Activated CD4-positive, alpha-beta T cell treated with anti-CD3 and anti-CD28 coated beads, Interleukin-2, amount 50 U/mL, for 48 hours (primary cell): ENCODE measurements around the gene CLTCL1.

Experiments
- DNase-seq, 2 experiments: peaks; one replicate each; pipeline ENCODE4 v3.0.0-alpha.2; 2020

CLTCL1 gene

DNA sequence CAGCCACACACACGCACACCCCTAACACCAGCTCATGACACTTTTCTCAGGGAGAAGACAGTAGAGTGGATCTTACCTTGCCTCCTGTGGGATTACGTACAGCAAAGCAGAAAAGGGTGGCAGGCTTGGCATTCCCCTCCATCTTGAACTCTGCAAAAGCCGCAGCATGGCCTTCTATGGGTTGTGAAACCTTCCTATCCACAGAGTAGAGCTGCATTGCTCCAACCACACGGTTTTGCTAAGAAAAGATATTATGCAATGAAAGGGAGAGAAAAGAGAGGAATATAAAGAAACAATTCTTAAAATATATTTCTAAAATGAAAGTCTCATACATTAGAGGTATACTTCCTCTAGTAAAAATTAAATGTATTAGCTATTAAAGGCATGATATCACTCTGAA, 48.8 kb downstream of the CLTCL1 start:
- no peak for DNase-seq

GRCh38 chr22:19241593-19241906, 50.0 kb downstream of the CLTCL1 start:
- DNase-seq = no peak

GRCh38 chr22:19240813-19241592, 50.5 kb downstream of the CLTCL1 start:
- no peak for DNase-seq

GRCh38 chr22:19239464-19239863, 52.1 kb downstream of the CLTCL1 start:
- no peak for DNase-seq

DNA sequence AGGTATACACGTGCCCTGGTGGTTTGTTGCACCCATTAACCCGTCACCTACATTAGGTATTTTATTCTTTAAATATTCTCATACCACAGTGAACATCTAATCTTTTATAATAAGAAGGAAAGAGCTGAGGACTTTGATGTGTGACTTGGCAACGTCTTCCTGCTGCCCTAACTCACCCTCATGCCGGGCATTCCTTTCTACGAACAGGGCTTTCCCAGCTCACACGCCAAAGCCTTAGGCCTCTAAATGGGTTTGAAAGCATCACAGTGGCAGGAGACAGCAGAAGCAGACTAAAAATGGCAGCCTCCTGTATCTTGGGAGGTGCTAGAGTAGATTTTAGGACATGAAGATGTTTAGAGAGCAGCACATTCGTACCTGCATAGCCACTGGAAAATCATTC, 52.6 kb downstream of the CLTCL1 start:
- DNase-seq = no peak

GRCh38 chr22:19235874-19236273, 55.6 kb downstream of the CLTCL1 start:
- no peak for DNase-seq

GRCh38 chr22:19234126-19234896, 57.2 kb downstream of the CLTCL1 start:
- no peak for DNase-seq

DNA sequence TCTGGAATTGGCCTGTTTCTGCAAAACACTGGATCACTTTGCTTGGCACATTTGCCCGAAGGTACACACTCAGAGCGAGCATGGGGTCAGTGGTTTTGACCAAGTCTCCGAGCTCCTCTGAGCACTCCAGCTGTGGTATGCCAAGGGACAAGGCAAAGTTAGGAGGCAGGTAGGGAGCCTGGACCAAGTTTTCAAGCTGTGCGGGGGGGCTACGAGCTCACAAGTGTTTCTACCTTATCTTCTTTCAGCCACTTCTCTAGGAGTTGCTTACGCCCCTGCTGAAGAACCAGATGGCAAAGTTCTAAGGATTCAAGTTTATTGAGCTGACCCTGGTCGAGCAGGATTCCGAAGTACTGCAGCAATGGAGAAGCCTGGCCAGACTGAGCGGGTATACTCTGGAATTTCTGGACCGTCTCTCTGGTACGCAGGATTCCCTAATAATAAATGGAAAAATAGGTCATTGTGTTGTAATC, 58.3 kb downstream of the CLTCL1 start:
- DNase-seq = no peak

GRCh38 chr22:19232623-19233022, 58.9 kb downstream of the CLTCL1 start:
- DNase-seq = no peak

GRCh38 chr22:19231986-19232385, 59.5 kb downstream of the CLTCL1 start:
- DNase-seq = no peak

DNA sequence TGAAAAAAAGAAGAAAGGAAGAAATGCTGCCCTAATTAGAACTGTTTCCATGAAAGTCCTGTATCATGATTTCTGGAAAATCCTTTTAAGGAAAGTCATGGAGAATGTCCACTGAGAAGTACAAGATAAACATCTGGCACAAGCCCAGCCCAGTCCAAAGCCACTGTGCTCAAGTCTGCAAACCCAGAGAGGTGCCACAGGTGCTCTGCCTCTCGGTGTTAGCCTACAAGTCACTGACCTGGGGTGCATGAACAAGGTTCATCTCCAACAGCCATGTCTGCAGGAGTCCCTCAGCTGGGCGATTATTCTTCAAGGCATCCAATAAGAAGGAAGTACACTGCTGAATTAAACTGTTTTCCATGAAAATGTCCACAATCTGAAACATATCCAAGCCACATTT, 61.9 kb downstream of the CLTCL1 start:
- no peak for DNase-seq

GRCh38 chr22:19228179-19228578, 63.3 kb downstream of the CLTCL1 start:
- DNase-seq = no peak

GRCh38 chr22:19226428-19226827, 65.1 kb downstream of the CLTCL1 start:
- DNase-seq = no peak

DNA sequence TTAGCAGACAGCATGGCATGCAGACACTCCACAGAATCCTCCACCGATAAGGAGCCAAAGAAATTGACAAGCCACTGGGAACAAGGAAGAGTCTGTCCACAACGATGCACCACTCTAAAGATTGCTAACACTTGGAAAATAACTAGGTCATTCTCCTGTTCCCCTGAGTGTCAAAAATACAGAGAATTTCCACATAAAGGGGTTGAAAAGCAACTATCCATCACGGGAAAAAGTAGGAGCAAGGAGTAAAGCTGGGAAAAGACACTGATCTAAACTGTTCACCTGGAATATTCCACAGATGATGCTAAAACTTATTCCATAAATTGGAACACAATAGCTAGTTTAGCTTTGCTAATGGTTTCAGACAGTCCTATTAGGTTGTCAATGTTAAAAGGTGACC, 66.0 kb downstream of the CLTCL1 start:
- no peak for DNase-seq

DNA sequence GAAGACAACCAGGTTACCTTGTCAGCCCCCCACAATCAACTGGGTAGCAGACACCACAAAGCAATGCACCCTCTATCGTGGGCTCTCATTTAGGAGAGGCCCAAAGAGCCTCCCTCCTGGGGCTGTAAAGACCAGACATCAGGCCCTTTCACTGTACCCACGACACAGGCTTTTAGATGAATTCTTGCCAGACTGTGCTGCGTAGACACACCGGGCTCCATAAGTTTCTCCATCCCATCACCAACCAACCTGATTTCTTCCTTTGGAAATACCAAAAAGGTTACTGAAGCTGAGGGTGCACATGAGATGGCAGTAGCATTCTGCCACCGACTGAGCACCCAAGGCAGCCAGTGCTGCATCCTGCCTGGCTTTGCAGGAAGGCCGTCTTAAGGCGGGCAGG, 66.5 kb downstream of the CLTCL1 start:
- DNase-seq = no peak

DNA sequence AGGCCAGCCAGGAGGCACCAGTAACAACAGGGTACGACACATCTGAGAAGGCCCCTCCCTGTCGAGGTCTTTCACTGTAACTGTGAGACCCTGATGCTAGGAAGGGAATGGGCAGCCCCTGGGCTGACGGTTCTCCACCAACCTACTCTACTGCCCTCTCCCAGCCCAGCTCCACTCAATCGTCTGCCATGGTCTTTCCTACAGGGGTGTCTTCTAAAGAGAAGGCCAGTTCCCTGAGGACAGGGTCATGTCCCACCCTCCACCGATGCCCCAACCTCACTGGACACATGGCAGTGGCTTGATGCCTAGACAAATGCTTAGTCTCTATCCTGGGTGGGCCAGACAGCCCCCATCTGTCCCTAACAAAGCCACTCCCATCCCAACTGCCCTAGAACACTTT, 67.0 kb downstream of the CLTCL1 start:
- DNase-seq = no peak

- DNase-seq = no peak
Measured at GRCh38 chr22:19223617-19224016, 67.9 kb downstream of the CLTCL1 start.

DNA sequence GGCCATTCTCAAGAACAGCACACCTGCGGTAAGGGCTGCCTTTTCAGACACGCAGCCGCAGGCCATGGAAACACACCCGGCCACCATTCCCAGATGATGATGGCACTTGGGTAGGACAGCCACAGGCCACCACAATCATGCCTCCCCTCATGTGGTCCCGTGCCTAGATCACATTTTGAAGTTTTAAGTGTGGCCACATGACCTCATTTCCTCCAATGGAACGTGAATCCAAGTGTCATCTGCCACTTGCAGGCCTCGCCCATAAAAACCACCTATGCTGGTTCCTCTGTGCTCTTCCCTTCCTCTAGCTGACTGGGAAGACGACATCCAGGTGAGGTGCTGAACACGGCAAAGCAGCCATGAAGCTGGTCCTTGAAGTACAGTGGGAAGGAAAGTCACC, 68.4 kb downstream of the CLTCL1 start:
- DNase-seq = no peak

DNA sequence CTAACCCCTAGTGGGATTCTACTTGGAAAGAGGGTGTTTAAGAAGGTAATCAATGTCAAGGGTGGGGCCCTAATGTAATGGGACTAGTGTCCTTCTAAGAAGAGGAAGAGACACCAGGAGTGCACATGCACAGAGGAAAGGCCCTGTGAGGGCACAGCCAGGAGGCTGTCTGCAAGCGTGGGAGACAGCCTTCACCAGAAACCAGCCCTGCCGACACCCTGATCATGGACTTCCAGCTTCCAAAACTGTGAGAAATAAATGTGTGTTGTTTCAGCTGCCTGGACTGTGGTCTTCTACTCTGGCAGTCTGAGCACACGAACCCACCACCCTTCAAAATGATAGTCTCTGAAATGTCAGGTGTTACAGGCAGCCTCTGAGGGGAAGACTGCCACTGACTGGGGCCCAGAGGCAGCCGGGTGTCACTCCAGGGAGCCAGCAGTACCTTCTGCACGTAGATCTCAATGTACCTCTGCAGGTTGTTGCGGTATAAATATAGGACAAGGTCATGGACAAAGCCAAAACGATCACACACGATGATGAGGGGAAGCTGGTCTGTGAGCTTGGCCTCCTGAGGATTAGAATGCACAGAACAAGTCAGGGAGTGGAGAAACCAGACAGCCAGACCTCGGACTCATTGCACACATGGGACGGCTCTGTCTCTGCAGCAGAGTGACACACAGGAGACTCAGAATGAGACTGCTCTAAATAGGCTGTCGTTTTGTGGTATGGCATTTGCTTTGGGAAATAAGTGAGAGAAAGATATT, 69.1 kb downstream of the CLTCL1 start:
- no peak for DNase-seq

- no peak for DNase-seq
Measured at GRCh38 chr22:19220867-19221266, 70.7 kb downstream of the CLTCL1 start.

DNA sequence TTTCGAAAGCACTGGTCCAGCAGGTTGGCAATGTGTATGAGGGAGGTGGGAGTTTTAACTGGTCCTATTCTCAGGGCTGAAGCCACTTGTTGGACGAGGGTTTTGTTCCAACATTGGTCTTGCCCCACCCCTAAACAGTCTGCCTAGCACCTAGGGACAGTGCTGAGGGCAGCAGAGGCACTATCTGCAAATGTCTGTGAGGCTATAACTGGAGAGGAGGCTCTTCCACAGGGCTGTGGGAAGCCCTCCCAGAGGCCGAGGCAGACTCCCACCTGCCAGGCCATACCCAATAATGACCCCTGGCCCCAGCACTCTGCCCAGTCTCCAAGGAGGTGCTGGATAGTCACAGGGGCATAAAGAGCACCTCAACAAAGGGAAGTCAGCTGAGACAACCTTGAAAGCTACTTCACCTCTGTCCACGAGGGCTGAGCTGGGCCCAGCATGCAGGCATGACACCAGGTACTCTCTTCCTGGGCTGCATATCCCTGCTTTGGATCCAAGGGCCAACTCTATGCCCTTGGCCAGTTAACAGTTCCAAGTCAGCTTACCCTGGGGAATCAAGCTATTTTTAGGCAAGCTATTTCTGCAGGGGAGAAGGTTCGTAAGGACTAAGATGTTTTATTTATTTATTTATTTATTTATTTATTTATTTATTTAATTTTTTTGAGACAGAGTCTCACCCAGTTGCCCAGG, 72.8 kb downstream of the CLTCL1 start:
- no peak for DNase-seq

GRCh38 chr22:19216579-19216978, 74.9 kb downstream of the CLTCL1 start:
- no peak for DNase-seq

GRCh38 chr22:19215360-19215759, 76.2 kb downstream of the CLTCL1 start:
- no peak for DNase-seq
